A172 (cell line): ENCODE results near the gene CHN1. TPM values are rescaled to one million over a fixed set of nuclear protein-coding genes. Genes with fewer than 3 reads are reported as not detected.

Source experiments
- DNase-seq: peaks from one replicate; pipeline ENCODE4 v3.0.0-alpha.2; 2015; ENCODE audit warnings: low spot score
- total RNA-seq: library from RNA; depleted of rRNA; stranded (reverse); fragments of >200 nt; shearing (Covaris generic); gene quantifications from 2 replicates; pipeline ENCODE4 v1.2.3, GENCODE V29; 2014

CHN1 gene
- total RNA-seq, 1 experiment from 2014 or later: 41.3 TPM

DNA sequence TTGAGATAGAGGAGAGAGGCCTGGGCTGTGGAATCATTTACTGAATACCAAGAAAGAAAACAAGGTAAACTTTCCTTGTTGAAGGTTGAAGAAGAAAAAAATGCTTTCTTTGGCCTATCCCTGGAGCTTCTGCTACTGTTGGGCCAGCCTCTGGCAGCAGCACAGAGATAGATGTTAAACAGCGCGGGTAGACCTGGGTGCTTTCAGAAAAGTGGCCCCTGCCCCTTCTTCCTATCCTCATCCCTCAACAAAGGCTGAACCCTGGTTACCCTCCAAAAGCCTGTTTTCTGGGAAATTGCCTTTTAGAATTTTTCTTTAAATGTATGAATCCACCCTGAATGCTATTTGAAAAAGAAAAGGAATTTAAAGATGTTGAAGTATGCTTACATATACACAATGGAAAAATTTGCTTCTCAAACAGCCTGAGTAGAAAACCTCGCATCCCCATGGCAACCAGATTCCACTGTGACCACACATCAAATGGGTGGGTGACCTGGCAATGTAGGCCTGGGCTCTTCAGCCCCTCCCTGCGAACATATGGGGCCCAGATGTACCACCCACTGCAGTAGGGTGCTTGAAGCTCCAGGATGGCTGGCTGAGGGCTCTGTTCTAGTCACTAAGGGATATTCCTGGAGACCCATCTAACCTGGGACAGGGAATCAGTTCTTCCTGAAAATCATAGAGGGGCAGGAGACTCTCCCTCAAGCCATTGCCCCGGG is 217.5 kb downstream of the CHN1 start:
- DNase-seq: peak; percentile 91

DNA sequence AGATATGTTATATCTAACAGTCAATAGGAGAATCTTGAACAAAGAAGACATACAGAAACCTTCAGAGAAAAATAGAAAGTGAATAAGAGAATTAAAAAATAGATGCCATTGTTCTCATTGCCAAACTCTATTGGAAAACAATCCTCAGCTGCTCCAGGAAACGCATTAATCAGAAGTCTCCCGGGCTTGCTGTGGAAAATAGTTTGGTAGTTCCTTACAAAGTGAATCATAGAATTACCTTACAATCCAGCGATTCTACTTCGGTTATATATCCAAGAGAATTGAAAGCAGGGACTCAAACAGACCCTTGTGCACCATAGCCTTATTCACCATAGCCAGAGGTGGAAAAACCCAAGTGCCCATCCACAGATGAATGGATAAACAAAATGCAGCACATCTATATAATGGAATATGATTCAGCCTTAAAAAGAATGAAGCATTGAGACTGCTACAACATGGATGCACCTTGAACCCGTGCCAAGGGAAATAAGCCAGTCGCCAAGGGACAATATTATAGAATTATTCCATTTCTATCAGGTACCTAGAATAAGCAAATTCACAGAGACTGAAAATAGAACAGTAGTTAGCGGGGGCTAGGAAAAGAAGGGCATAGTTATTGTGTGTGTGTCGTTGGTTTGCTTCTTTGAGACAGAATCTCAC is 219.0 kb downstream of the CHN1 start:
- DNase-seq: no peak

DNA sequence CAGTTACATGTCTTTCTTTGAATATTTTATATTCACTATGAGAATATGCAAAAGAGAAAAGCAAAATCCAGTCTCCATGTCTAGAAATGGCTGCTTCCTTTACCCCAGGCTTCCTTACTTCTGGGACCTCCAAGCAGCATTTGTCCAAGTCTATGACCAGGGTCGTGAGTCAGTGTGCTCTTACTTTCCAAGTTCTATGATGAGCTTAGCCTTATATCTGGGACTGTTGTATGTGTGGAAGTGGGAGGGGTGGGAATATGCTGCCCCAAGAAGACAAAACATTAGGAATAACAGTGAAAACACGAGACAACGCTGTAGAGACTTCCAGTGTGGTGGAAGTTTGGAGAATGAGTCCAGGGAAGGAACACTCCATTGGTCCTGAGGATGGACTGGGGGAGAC is 219.7 kb downstream of the CHN1 start:
- DNase-seq: no peak

DNA sequence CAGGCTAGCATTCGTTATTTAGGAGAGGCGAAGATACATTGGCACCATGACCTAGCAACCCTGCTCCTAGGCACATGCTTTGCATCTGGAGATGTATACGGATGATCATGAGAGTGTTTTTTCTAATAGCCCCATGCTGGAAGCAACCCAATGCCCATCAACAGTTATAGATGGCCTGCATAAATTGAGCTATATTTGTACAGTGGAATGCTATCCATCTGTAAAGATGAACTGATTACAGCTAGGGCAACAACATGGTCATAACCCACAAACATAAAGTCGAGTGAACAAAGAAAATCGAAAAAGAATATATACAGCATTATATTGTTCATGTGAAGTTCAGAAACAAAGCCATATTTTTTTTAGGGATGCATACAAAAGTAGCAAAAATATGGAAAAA is 220.3 kb downstream of the CHN1 start:
- no peak for DNase-seq

DNA sequence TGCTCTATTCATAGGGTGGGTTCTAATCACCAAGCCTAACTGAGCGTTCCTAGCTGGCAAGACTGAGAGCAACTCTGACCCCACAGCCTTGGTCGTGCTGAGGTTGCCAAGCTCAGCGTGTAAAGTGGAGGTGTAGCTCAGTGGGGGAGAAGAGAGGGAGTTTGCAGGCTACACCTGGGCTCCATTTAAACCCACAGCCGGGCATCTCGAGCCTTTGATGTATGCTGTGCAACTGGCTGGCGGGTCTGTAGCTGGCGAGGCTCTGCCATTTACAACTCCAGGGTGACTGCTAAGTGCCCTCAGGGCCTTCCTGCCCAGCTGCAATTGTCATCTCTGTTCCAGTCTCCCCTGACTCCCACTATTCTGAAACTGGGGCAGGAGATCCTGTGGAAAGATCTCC is 220.9 kb downstream of the CHN1 start:
- DNase-seq: no peak

DNA sequence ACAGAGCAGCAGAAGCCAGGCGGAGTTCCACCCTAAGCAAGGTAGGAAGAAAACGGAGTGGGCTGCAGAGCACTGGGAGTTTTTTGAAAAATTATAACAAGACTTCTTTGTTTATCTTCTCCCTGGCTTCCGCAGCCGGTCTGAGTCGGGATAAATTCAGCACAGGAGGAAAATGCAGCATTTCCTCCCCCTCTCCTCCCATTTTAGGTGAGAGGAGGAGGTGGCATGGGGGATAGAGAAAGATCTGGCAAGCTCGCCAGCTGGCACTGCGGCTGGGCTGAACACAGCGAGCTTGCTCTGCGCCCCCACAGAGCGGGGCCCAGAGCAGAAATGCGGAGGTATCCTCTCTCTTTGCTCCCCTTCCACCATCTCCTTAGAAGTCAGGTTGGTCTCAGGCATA is 223.2 kb downstream of the CHN1 start:
- DNase-seq: no peak

DNA sequence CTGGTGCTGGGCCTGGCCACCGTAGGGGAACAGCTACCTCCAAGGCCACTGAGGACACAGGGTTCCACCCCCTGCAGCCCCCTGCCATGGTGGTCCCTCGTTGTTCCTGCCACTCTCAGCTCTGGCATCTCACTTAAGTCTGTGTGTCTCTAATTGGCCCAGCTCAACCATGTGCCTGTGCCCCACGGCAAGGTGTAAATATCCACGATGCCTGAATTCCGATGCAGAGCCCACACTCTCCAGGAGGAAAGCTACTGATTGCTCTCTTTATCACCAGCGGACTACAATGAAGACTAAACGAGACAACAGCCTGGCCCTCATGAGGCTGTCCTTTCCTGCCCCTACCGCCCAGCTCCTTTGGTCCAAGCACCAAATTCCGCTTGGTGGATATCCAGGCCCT is 223.9 kb downstream of the CHN1 start:
- no peak for DNase-seq

DNA sequence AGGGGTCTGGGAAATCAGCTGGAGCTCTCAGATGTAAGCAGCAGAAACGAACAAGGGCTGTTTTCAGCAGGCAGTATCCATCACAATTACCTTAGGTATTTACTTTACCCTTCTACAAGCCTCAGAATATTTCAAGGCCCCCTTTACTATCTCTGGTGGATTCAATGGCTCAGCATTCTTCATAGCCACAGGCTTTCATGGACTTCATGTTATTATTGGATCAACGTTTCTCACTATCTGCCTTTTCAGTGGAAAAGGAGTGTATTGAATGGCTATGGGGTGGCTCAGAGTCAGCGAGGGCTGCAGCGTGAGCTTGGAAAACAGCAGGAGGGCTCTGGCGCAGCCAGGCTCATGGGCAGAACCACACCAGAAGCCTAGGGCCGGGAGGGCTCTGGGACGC is 224.3 kb downstream of the CHN1 start:
- DNase-seq: no peak

DNA sequence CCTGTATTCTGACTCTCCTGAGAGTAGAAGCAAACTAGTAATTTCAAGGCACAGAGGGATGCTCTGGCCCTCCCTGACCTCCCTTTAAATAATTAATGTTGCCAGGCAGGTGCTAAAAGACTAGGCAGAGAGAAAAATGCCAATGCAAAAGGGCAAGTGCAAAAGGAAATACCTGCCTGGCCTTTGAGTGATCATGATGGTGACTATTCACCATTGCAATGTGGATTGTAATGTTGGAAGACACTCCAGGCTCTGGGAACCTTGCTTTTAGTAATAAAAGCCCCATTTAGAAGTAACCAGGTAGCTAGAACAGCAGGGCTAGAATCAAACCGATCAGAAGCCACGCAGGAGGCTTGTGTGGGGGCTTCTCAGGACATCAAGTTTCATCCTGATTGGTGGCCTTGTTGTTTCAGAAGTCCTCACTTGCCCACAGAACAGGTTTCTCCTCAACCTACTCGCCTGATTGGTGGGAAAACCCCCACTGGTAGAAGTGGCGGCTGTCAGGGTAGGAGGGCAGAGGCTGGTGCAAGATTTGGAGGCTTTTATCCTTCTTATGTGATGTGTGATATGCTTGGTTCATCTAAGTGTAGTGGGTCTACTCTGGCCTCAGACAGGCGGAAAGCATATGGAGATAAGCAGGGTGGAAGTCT is 224.9 kb downstream of the CHN1 start:
- peak; percentile 27 for DNase-seq

DNA sequence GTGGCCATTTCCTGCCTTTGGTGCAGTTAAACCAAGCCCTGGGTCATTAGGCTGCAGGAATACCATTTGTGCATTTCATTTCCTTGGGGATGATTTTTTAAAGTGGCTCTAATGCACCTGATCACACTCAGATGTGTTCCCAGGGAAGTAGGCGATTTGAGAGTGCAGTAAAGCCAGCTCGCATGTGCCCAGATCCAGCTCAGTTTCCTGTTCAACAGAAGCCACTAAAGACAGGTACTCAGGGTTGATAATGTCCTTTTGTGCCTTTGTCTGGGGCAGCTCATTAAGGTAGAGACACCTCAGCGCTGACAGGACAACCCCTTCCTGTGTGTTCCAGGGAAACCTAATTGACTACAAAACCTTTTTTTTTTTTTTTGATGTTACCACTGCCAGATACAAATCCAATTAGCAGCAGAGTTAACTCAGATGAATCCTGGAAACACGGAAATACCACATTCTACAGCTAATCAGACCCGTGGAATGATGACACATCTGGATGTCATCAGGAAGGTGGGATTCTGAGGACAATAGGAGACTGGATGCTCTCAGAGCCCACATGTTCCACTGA is 225.7 kb downstream of the CHN1 start:
- DNase-seq: peak; percentile 75

DNA sequence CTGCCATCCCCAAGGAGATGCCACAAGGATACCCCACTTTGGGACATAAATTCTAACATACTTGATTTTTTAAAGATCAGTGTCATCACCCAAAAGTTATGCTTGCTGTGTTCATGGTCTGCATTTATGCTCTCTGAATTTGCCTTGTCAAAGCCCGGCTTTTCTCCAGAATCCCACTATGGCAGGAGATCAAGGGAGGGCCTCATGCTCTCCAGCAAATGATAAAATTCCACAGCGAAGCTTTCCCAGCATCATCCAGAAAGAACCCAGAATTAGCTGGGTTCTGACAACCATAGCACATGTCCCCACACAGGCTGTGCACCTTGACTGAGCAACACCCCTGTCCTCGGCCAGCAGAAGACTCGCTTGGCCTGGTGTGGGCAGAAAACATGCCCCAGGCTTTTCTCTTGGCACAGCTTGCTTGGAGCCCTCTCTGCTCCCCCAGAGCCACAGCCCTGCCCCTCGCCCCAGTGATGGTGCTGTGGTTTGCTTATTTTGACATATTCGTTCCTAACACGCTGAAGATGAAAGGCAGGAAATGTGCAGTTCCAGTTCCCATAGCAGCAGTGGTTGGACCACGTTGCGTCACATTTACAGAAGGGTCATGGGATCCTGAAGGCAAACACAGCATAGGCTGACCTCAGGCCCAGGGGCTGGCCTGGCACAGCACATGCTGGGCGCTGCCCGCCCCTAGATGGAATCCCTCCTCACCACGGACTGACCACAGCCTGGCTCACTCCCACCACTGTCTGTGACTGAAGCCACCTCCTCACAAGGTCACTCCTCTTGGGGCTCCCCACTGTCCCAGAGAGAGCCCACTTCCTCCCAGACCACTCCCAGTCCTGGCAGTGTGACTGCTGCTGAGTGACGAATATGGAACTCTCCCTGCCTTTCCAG is 226.8 kb downstream of the CHN1 start:
- peak; percentile 93 for DNase-seq

DNA sequence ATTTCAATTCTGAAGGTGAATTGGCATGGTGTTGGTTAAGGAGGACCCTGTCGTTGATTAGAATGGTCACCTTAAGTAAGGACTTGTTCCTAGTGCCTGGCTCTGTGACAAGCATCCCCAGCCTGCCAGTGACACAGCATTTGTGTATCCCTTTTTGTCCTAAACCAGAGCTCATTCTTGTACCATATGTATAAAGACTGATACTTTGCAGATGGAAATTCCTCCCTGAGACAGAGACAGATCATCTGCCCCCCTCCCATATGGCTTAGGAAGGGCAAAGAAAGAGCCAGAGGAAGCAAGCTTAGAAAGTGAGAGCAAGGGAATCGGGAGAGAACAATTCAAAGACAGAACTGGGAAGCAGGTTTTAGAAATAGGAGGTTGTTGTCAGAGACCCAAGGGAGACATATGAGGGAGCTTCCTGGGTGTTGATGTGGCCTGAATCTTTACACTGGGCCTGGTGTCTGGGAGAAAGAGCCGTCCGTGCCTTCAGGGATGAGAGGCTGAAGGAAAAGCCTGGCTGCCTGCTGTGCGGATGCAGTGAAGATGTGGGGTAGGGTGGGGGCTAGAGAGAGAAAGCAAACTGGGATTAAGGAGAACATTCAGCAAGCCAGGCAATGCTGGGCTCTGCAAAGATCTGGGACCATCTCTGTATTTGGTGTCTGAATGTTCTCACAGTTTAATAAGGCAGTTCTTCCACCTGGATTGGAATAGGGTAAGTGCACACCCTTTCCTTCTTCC is 227.7 kb downstream of the CHN1 start:
- DNase-seq: no peak

DNA sequence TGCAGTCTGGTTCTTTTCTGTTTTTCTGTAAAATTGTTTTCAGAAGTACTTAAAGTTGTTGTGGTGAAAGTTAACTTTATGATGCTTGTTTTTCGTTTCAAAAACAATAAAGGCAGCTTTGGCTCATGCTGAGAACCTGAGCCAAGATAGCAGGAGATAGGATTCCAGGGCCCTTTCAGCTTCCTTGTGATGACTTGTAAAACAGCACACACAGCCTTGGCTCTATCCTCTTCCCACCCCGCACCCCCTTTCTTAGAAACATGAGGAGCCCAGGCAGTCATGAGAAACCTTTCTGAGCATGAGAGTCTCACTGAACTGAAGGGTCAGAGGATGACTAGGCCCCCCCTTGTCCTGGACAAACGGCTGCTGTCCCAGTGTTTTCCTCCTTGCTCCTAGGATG is 228.5 kb downstream of the CHN1 start:
- no peak for DNase-seq

DNA sequence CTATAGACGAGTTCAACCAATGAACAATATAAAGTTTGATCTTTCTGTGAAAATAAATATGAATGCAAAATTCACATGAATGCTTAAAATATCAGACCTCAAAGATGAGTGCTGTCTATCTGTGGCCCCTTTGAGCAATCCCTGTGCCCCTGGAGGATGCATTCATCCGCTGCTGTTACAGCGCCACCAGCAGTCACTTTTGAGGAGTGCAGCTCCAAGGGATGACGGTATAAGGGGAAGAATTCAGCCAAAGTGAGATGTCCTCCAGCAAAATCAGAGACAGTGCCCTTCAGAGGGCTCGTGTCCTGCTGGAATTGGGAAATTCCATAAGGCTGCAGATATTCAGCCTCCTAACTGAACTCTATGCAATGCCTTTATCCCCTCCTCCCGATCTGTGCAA is 229.0 kb downstream of the CHN1 start:
- DNase-seq: no peak

DNA sequence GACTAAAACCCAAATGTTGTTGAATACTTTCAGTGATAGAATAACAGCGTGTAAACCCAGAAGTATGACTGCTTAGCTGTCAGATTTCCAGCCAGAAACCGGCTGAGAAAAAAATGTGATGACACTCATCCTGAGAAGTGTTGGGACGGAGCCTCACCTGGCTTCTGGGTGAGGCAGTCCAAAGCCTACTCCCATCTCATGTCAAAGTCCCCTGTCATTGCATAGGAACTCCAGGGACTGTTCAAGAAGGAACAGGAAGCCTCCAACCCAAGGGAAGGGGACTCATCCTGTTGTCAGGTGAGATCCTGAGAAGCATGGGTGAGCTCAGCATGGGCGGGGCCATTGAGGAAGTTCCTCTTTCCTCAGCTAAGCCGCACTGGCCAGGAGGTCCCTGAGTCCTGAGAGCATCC is 229.6 kb downstream of the CHN1 start:
- DNase-seq: peak; percentile 44

DNA sequence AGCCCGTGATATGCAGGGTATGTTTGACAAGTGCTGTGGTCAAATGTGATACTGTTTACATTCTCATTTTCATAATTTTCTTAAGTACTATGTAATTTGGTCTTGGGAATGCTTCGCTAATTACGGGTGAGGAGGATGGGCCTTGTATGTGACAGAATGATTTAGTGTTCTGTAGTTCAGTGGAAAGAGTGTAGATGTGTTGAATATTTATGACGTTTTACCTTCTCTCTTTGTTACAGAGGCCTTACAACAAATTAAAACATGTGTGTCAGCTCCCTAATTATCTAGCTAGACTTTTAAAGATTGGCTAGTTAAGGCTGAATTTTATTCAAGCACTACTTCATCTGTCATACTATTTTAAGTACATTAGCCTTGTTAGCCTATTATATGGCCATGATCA is 230.3 kb downstream of the CHN1 start:
- DNase-seq: no peak

DNA sequence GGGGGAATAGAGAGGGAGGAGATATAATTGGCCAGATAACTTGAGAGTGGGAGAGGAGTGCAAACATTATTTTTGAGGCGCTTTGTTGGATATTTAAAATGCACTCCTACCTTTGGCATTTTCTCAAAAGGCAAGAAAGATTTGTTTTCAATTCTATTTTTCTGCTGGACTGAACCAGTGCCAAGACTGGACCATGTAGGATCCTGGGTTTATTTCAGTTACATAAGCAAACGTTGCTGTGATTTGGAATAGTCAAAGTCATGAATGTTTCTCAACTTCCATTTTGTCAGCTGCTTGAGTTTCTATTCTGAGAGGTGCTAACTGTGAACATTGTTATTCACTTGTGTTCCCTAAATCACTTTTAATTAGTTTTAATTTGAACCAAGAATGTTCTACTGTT is 232.0 kb downstream of the CHN1 start:
- no peak for DNase-seq

DNA sequence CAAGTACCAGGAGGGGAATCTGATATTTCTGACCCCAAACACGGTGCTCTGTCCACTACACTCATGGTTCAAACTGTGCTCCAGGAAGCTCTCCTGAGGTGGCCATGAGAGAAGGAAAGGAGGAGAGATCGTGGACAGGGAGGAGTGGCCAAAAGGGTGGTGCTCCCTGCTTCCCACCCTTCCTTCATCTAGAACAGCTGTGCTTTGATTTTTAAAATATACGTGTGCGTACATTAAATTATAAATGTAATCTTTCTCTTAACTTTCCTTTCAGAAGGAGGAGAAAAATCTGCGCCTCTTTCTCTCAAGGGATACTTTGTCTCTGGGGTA is 232.7 kb downstream of the CHN1 start:
- DNase-seq: no peak

DNA sequence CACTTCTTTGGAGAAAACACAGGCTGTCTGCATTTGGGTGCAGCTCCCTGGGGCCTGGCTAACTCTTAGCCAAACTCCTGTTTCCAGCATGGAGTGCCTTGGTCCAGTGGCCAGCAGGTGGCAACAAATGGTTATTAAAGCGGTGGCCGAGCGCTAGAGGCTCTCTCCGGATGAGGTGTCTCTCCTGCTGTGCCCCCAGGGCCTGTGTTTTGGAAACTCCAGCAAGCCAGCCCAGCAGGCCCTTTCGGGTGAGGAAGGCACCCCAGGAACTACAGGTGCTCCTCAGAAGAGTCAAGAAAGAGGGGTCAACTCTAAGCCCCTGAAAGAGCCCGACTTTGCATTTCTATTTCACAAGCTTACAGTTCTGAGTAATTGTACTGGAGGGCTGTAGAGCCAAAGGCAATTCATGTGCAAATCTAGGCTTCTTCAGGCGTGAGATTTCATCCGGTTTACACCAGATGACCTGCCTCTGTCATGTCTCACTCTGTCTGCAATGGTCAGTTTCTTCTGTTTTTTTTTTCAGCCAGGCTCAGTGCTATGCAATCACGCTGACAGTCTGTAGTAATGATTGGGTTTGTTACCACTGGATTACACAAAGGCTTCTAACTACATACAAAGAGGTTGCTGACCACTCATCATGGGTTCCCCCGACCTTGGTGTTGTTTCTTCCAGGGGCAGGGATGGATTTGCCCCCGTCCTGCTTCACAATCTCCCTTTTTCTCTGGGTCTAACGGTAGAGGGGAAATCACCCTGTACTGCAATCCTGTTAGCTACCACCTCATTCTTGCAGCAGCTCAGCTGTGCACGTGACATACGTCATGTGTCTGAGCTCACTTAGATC is 233.3 kb downstream of the CHN1 start:
- DNase-seq: peak; percentile 81

DNA sequence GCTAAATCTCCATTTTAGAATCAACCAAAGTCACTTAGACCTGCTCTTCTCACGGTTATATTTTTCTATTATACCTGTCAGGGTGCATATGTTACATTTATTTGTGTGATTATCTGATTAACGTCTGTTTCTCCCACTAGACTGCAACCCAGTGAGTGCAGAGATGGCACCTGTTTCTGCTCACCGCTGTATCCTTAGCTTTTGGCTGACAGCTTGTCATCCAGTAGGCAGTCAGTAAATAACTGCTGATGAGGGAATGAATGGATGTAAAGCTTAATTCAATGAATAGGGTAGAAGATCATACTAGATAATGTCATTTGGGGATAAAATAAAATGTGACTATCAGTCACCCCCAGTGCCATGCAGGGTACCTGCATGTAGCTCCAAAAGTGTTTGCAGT is 234.0 kb downstream of the CHN1 start:
- no peak for DNase-seq
